Testis (tissue), 3 donors: ENCODE measurements around the gene TGFBR3. TPM values are rescaled to one million over a fixed set of nuclear protein-coding genes. Genes with fewer than 3 reads are reported as not detected.

Experiments used
- DNase-seq: peaks from one replicate; pipeline ENCODE4 v3.0.0-alpha.2; 2019
- H3K27ac ChIP-seq, 2 donors: fragments of 200-600 bp; sonication (generic); one replicate each; pipeline ENCODE4 v1.5.1; 2019
- H3K27me3 ChIP-seq: fragments of 200-600 bp; sonication (generic); one replicate; pipeline ENCODE4 v1.5.1; 2019
- H3K36me3 ChIP-seq: fragments of 200-600 bp; sonication (generic); one replicate; pipeline ENCODE4 v1.5.1; 2017; ENCODE audit warnings: low read depth; ENCODE audit errors: missing control alignments
- H3K4me1 ChIP-seq: fragments of 200-600 bp; sonication (generic); one replicate; pipeline ENCODE4 v1.5.1; 2019
- H3K4me3 ChIP-seq, 2 donors: fragments of 200-600 bp; sonication (generic); one replicate each; pipeline ENCODE4 v1.5.1; 2017 to 2019
- H3K9me3 ChIP-seq: fragments of 200-600 bp; sonication (generic); one replicate; pipeline ENCODE4 v1.5.1; 2017
- CTCF ChIP-seq, 3 experiments: fragments of 450-650 bp in 2 of 3; fragments of 200-600 bp in 1 of 3; sonication (generic) in 1 of 3; IDR thresholded peaks; one replicate each; pipeline ENCODE4 v1.5.1; 2016 to 2019; ENCODE audit warnings: antibody characterized with exemption in 3 of 3, mild to moderate bottlenecking in 2 of 3, moderate library complexity in 1 of 3
- POLR2A ChIP-seq: fragments of 450-650 bp; IDR thresholded peaks from one replicate; pipeline ENCODE4 v1.6.1; 2017; ENCODE audit warnings: antibody characterized with exemption, mild to moderate bottlenecking, moderate library complexity
- WGBS, 2 donors: methylation state at CpG; one replicate each; pipeline ENCODE4 v1.1.5; 2018; 5-methylcytosine and 5-hydroxymethylcytosine counted together
- intact Hi-C: fragments of 100-400 bp; cut with DNase I; formaldehyde crosslinking; loops from one replicate; pipeline ENCODE4 v1.15.1; 2023; ENCODE audit warnings: low total_unique reads
- polyA plus RNA-seq: library from polyadenylated mRNA; stranded (reverse); fragments of 350-450 nt; fragmentation: Illumina TruSeq; extraction: RNeasy Lipid Tissue Mini Kit (QIAGEN cat#74804); gene quantifications from one replicate; pipeline ENCODE4 v1.2.3, GENCODE V29; 2014; ENCODE audit warnings: low read depth, low replicate concordance; ENCODE audit not compliant: insufficient read depth
- total RNA-seq, 2 donors: library from RNA; depleted of rRNA; stranded (reverse); fragments of >200 nt; gene quantifications; one replicate each; pipeline ENCODE4 v1.2.3, GENCODE V29; 2016

Gene TGFBR3
- total and polyA plus RNA-seq, 3 donors from 2014 or later, result 24.0 to 37.2 (median 34.7) TPM

- H3K4me1 ChIP-seq, result peaks cover 5% of the 10 kb centered on the region
Measured at GRCh38 chr1:91877574-91878208, 8.3 kb downstream of the TGFBR3 start.

GRCh38 chr1:91876781-91877573, 9.0 kb downstream of the TGFBR3 start:
- intact Hi-C loops, result no loop called here
- Histone ChIP-seq H3K27ac (no peak overlapping the region), H3K36me3 (no peaks in the 10 kb centered on the region), H3K4me1 (peaks cover 5% of the 10 kb centered on the region), H3K4me3 (no peak overlapping the region), H3K9me3 (no peaks in the 10 kb centered on the region), H3K27me3 (no peaks in the 10 kb centered on the region)
- 69% methylated on average over 2 of the region's 2 CpGs for WGBS, 2 donors
- no peak for TF ChIP-seq CTCF (IDR thresholded peaks at IDR 0.05)
- no peak for TF ChIP-seq POLR2A
- no peak for DNase-seq

More at GRCh38 chr1:91877574-91878208, 8.3 kb downstream of the TGFBR3 start:
- H3K36me3 ChIP-seq, result no peaks in the 10 kb centered on the region
- no peaks in the 10 kb centered on the region for H3K9me3 ChIP-seq
- no peak overlapping the region for H3K27ac ChIP-seq
- no peak for DNase-seq
- H3K4me3 ChIP-seq, result no peak overlapping the region
- no peaks in the 10 kb centered on the region for H3K27me3 ChIP-seq
- 62 to 64% methylated on average over 5 of the region's 5 CpGs for WGBS, 2 donors
- TF ChIP-seq CTCF (IDR thresholded peaks at IDR 0.05) (no peak), POLR2A (no peak)
- intact Hi-C loops, result no loop called here

GRCh38 chr1:91876040-91876470, 9.9 kb downstream of the TGFBR3 start:
- TF ChIP-seq CTCF (IDR thresholded peaks at IDR 0.05) (no peak), POLR2A (no peak)
- H3K27me3 ChIP-seq, result no peaks in the 10 kb centered on the region
- no peaks in the 10 kb centered on the region for H3K36me3 ChIP-seq
- WGBS, 2 donors, result 78 to 79% methylated on average over 5 of the region's 5 CpGs
- no peak overlapping the region for H3K27ac ChIP-seq
- no peak for DNase-seq
- intact Hi-C loops, result no loop called here
- peaks cover 7% of the 10 kb centered on the region for H3K4me1 ChIP-seq
- H3K4me3 ChIP-seq, result no peak overlapping the region
- H3K9me3 ChIP-seq, result no peaks in the 10 kb centered on the region

- WGBS, 2 donors, result 93 to 95% methylated on average over 4 of the region's 4 CpGs
- no peak for DNase-seq
- Histone ChIP-seq H3K9me3 (no peaks in the 10 kb centered on the region), H3K4me1 (peaks cover 7% of the 10 kb centered on the region), H3K4me3 (no peak overlapping the region), H3K27me3 (no peaks in the 10 kb centered on the region), H3K27ac (no peak overlapping the region), H3K36me3 (no peaks in the 10 kb centered on the region)
- TF ChIP-seq POLR2A (no peak), CTCF (IDR thresholded peaks at IDR 0.05) (no peak)
- intact Hi-C loops, result no loop called here
Measured at GRCh38 chr1:91874167-91874566, 11.8 kb downstream of the TGFBR3 start.
